Spinal cord (tissue), 10 donors: Measurements from ENCODE around the gene FAM83E. TPM values are rescaled to one million over a fixed set of nuclear protein-coding genes. Genes with fewer than 3 reads are reported as not detected.
"Not testable (repeated sequence)": the region's sequence is repeated elsewhere in the genome, so short reads cannot be mapped to it uniquely, and the experiment has no call there.

Source experiments
- DNase-seq, 6 donors: peaks; one replicate each; pipeline versions ENCODE4 v3.0.0 to v3.0.0-alpha.2; 2013 to 2015; ENCODE audit warnings: low spot score in 6 of 6, low read depth in 4 of 6
- H3K27ac ChIP-seq: one replicate; pipeline ENCODE4 v1.5.1; 2013; ENCODE audit warnings: low read depth, low read length, control low read depth
- H3K27me3 ChIP-seq: one replicate; pipeline ENCODE4 v1.6.1; 2013; ENCODE audit warnings: low read length; ENCODE audit not compliant: control insufficient read depth, insufficient read depth
- H3K36me3 ChIP-seq: one replicate; pipeline ENCODE4 v1.6.1; 2013; ENCODE audit warnings: low read length; ENCODE audit not compliant: control insufficient read depth, insufficient read depth
- H3K4me1 ChIP-seq: one replicate; pipeline ENCODE4 v1.6.1; 2013; ENCODE audit warnings: low read length; ENCODE audit not compliant: control insufficient read depth, insufficient read depth
- H3K4me3 ChIP-seq: one replicate; pipeline ENCODE4 v1.5.1; 2013; ENCODE audit warnings: low read depth, low read length, control low read depth
- H3K9me3 ChIP-seq: one replicate; pipeline ENCODE4 v1.6.1; 2013; ENCODE audit warnings: low read length; ENCODE audit not compliant: control insufficient read depth, insufficient read depth
- WGBS: methylation state at CpG from one replicate; pipeline ENCODE4 v1.1.5; 2013; ENCODE audit warnings: missing lambda C conversion rate; ENCODE audit not compliant: insufficient coverage; 5-methylcytosine and 5-hydroxymethylcytosine counted together
- polyA plus RNA-seq, 2 donors: library from polyadenylated mRNA; unstranded; fragments of 120-200 nt; gene quantifications; one replicate each; pipeline ENCODE4 v1.2.1, GENCODE V29; 2013; ENCODE audit not compliant: insufficient read length in 2 of 2
- total RNA-seq, 2 donors: library from RNA; depleted of rRNA in 1 of 2; stranded (reverse); fragments of 120-200 nt in 1 of 2; fragments of >200 nt in 1 of 2; gene quantifications; one replicate each; pipeline versions ENCODE4 v1.2.3 to v1.2.4, GENCODE V29; 2013 to 2014
- donor health status: healthy.

The FAM83E gene
- total and polyA plus RNA-seq, 4 donors: 0.13 to 0.61 (median 0.45) TPM; not detected in 1

DNA sequence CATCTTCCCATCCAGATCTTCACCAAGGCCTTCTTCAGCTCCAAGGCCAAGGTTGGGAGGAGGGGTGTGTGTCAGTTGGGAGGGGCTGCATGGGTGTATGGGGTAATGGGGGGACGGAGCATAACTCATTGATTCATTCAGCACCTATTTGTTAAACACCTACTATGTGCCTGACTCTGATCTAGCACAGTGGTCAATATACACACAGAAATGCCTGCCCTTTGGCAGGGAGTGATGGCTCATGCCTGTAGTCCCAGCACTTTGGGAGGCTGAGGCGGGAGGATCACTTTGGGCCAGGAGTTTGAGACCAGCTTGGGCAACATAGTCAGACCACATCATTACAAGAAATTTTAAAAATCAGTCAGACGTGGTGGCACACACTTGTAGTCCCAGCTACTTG is 27.5 kb downstream of the FAM83E start:
- Histone ChIP-seq H3K4me1 (peaks cover 16% of the 10 kb centered on the region), H3K27ac (no peak overlapping the region), H3K27me3 (peaks cover 5% of the 10 kb centered on the region), H3K4me3 (no peak overlapping the region), H3K36me3 (no peaks in the 10 kb centered on the region), H3K9me3 (no peaks in the 10 kb centered on the region)
- no peak for DNase-seq
- WGBS: 83% methylated on average over 1 of the region's 3 CpGs

DNA sequence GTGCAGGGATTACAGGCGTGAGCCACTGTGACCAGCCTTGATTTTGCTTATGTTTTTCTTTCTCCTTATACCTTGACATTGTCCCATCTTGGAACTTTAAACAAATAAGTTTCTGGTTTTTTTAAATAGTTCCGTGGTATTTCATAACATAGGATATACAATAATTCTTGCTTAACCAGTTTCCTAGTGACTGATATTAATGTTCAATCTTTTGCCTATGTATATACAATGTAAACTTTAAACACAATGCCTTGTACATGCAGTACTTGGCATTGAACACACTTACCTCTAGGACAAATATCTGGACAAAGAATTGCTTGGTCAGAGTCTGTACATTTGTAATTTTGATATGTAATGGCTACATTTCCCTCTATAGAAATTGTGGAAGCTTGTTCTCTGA is 32.7 kb downstream of the FAM83E start:
- Histone ChIP-seq H3K9me3 (no peaks in the 10 kb centered on the region), H3K36me3 (no peaks in the 10 kb centered on the region), H3K4me1 (peaks cover 4% of the 10 kb centered on the region), H3K27me3 (no peaks in the 10 kb centered on the region), H3K27ac (no peak overlapping the region), H3K4me3 (no peak overlapping the region)
- DNase-seq: no peak
- no CpG with 5 or more reads among the region's 2 CpGs for WGBS

- WGBS: no CpG with 5 or more reads among the region's 3 CpGs
- H3K27me3 ChIP-seq: no peaks in the 10 kb centered on the region
Observed at GRCh38 chr19:48578891-48579290, 36.0 kb downstream of the FAM83E start.

DNA sequence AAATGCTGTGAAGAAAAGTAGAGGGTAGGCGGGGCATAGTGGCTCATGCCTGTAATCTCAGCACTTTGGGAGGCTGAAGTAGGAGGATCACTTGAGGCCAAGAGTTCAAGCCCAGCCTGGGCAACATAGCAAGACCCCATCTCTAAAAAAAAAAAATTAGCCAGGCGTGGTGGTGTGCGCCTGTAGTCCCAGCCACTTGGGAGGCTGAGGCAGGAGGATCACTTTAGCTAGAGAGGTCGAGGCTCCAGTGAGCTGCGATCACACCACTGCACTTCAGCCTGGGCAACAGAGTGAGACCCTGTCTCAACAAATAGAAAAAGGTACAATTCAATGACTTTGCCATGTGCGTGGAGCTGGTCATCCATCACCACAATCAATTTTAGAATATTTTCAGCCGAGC is 37.0 kb downstream of the FAM83E start:
- not testable (repeated sequence) for H3K9me3 ChIP-seq, H3K27me3 ChIP-seq, DNase-seq, H3K36me3 ChIP-seq, H3K4me3 ChIP-seq, H3K4me1 ChIP-seq, H3K27ac ChIP-seq
- 95% methylated on average over 3 of the region's 7 CpGs for WGBS

More at GRCh38 chr19:48578891-48579290, 36.0 kb downstream of the FAM83E start:
- H3K4me3 ChIP-seq: no peak overlapping the region
- no peaks in the 10 kb centered on the region for H3K9me3 ChIP-seq
- H3K27ac ChIP-seq: no peak overlapping the region
- H3K4me1 ChIP-seq: no peaks in the 10 kb centered on the region
- H3K36me3 ChIP-seq: no peaks in the 10 kb centered on the region
- no peak for DNase-seq

GRCh38 chr19:48575931-48576622 is 38.8 kb downstream of the FAM83E start:
- DNase-seq: no peak
- WGBS: 93% methylated on average over 5 of the region's 23 CpGs
- H3K36me3 ChIP-seq: no peaks in the 10 kb centered on the region
- no peak overlapping the region for H3K27ac ChIP-seq
- H3K4me3 ChIP-seq: no peak overlapping the region
- no peaks in the 10 kb centered on the region for H3K4me1 ChIP-seq
- H3K9me3 ChIP-seq: no peaks in the 10 kb centered on the region
- no peaks in the 10 kb centered on the region for H3K27me3 ChIP-seq

- no peaks in the 10 kb centered on the region for H3K9me3 ChIP-seq
- H3K4me1 ChIP-seq: peaks cover 7% of the 10 kb centered on the region
- H3K36me3 ChIP-seq: no peaks in the 10 kb centered on the region
- 36% methylated on average over 12 of the region's 12 CpGs for WGBS
- H3K4me3 ChIP-seq: no peak overlapping the region
- no peaks in the 10 kb centered on the region for H3K27me3 ChIP-seq
- DNase-seq: no peak
- H3K27ac ChIP-seq: no peak overlapping the region
Observed at GRCh38 chr19:48573163-48573505, 41.7 kb downstream of the FAM83E start.

- Histone ChIP-seq H3K36me3 (no peaks in the 10 kb centered on the region), H3K27me3 (no peaks in the 10 kb centered on the region), H3K27ac (no peak overlapping the region), H3K4me3 (no peak overlapping the region), H3K9me3 (no peaks in the 10 kb centered on the region), H3K4me1 (peaks cover 10% of the 10 kb centered on the region)
- 63% methylated on average over 4 of the region's 5 CpGs for WGBS
- DNase-seq: no peak
Observed at GRCh38 chr19:48571378-48572162, 43.3 kb downstream of the FAM83E start.

DNA sequence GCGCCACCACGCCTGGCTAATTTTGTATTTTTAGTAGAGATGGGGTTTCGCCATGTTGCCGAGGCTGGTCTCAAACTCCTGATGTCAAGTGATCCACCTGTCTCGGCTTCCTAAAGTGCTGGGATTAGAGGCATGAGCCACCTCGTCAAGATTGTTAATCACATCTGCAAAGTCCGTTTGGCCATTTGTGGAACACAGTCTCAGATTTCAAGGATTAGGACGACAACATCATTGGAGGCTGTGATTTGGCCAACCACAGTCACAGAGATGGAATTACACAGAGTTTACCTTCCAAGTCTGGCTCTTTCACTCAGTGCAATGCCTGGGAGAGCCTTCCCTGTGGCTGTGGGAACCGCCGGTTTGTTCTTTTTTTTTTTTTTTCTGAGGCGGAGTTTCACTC is 45.1 kb downstream of the FAM83E start:
- no peaks in the 10 kb centered on the region for H3K36me3 ChIP-seq

DNA sequence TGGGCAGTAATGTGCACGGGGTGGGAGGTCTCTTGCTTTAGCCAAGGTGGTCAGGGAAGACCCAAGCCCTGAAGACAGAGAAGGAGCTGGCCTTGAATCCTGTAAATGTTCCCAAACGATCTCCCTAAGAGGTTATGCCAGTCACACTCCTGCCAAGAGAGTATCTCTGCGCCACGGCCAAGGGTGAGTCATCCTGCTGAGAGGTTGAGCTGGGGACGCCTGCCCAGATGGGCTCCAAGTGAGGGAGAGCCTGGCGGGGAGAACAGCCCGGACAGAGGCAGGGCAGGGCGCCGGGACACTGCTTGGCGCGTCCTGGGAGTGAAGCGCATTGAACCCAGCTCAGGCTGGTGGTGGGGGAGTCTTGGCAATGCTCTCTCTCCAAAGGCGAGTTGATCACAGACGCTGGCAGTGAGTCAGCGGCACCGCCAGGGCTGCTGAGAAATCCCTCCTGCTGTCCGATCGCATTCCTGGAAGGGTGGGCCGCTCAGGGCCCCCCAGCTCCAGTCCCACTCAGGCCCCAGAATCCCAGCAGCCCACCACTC is 46.5 kb downstream of the FAM83E start:
- no peak overlapping the region for H3K27ac ChIP-seq
- WGBS: 7% methylated on average over 18 of the region's 19 CpGs
- H3K4me3 ChIP-seq: no peak overlapping the region

More for the DNA sequence above, 45.1 kb downstream of the FAM83E start:
- DNase-seq: no peak
- H3K27ac ChIP-seq: no peak overlapping the region
- no peak overlapping the region for H3K4me3 ChIP-seq
- H3K9me3 ChIP-seq: no peaks in the 10 kb centered on the region
- H3K4me1 ChIP-seq: peaks cover 10% of the 10 kb centered on the region
- no peaks in the 10 kb centered on the region for H3K27me3 ChIP-seq
- 72% methylated on average over 8 of the region's 11 CpGs for WGBS

More for the DNA sequence above, 46.5 kb downstream of the FAM83E start:
- peak in 3 of 6 donors; percentile 11 to 52 (median 23) for DNase-seq
- H3K9me3 ChIP-seq: no peaks in the 10 kb centered on the region
- H3K27me3 ChIP-seq: no peaks in the 10 kb centered on the region
- peaks cover 10% of the 10 kb centered on the region for H3K4me1 ChIP-seq
- no peaks in the 10 kb centered on the region for H3K36me3 ChIP-seq
